CD4-positive, alpha-beta T cell (primary cell): ENCODE measurements around the gene HMOX1. TPM values are rescaled to one million over a fixed set of nuclear protein-coding genes. Genes with fewer than 3 reads are reported as not detected.

Experiments
- ATAC-seq: fragments of 200-7000 bp; cut with Tn5 transposase; one replicate; pipeline ENCODE4 v1.10.0; 2022; ENCODE audit warnings: mild to moderate bottlenecking; ENCODE audit not compliant: poor library complexity
- CTCF ChIA-PET: fragments of 350-600 bp; sonication (Branson Sonifier 250); formaldehyde crosslinking; loops from one replicate; lab custom pipeline; 2021; ENCODE audit warnings: antibody characterized with exemption, inconsistent platforms; lab: Charles Lee
- POLR2A ChIA-PET: fragments of 350-600 bp; sonication (Branson Sonifier 250); formaldehyde crosslinking; loops from one replicate; lab custom pipeline; 2021; ENCODE audit warnings: antibody characterized with exemption, inconsistent platforms; lab: Charles Lee
- DNase-seq, 14 experiments: peaks; one replicate each; pipeline ENCODE4 v3.0.0-alpha.2; 2013 to 2020; ENCODE audit warnings: mixed read lengths in 2 of 14
- H3K27ac ChIP-seq, 2 donors: one replicate each; pipeline versions ENCODE4 v1.5.1 to v1.7.0; 2013; ENCODE audit warnings: low read length in 2 of 2, low read depth in 1 of 2, mild to moderate bottlenecking in 1 of 2
- H3K27me3 ChIP-seq, 2 experiments: 1 replicate in 1 of 2; 2 replicates in 1 of 2; pipeline versions ENCODE4 v1.6.1 to v1.7.0; 2013; ENCODE audit warnings: low read length in 2 of 2, control low read depth in 1 of 2, mild to moderate bottlenecking in 1 of 2, moderate library complexity in 1 of 2; ENCODE audit not compliant: insufficient read depth in 2 of 2, control insufficient read depth in 1 of 2
- H3K36me3 ChIP-seq: one replicate; pipeline ENCODE4 v1.6.1; 2013; ENCODE audit warnings: low read length, control low read depth; ENCODE audit not compliant: insufficient read depth
- H3K4me1 ChIP-seq: one replicate; pipeline ENCODE4 v1.6.1; 2013; ENCODE audit warnings: low read length, control low read depth; ENCODE audit not compliant: insufficient read depth
- H3K4me3 ChIP-seq: one replicate; pipeline ENCODE4 v1.5.1; 2013; ENCODE audit warnings: mild to moderate bottlenecking, low read length, moderate library complexity
- H3K9me3 ChIP-seq, 2 experiments: 1 replicate in 1 of 2; 2 replicates in 1 of 2; pipeline versions ENCODE4 v1.6.1 to v1.7.0; 2013; ENCODE audit warnings: low read length in 2 of 2, mild to moderate bottlenecking in 2 of 2, control low read depth in 1 of 2, moderate library complexity in 1 of 2; ENCODE audit not compliant: control insufficient read depth in 1 of 2, insufficient read depth in 1 of 2
- H3K27ac Mint-ChIP-seq: one replicate; pipeline ENCODE4 v1.8.0; 2020; ENCODE audit warnings: mixed read lengths
- H3K27me3 Mint-ChIP-seq: one replicate; pipeline ENCODE4 v1.8.0; 2021; ENCODE audit warnings: mixed read lengths
- H3K36me3 Mint-ChIP-seq: one replicate; pipeline ENCODE4 v1.8.0; 2021; ENCODE audit warnings: low read depth, mixed read lengths
- H3K4me1 Mint-ChIP-seq: one replicate; pipeline ENCODE4 v1.8.0; 2021; ENCODE audit warnings: low read depth, mixed read lengths
- H3K4me3 Mint-ChIP-seq: one replicate; pipeline ENCODE4 v1.8.0; 2020; ENCODE audit warnings: mild to moderate bottlenecking, mixed read lengths
- H3K9me3 Mint-ChIP-seq: one replicate; pipeline ENCODE4 v1.8.0; 2020; ENCODE audit warnings: mixed read lengths
- intact Hi-C, 2 experiments: fragments of 100-400 bp; cut with DNase I in 1 of 2; cut with micrococcal nuclease in 1 of 2; formaldehyde crosslinking; loops; one replicate each; pipeline versions ENCODE4 v1.15.1 to v1.9.0; 2023 to 2025; cut with DNase I, micrococcal nuclease
- total RNA-seq, 174 experiments: library from RNA in 2 of 174; stranded (reverse) in 2 of 174; gene quantifications; one replicate each; pipeline ENCODE4 v1.2.3 and lab custom pipeline; 2021 to 2026
- TF ChIP-seq, protein P1 (sequence below): fragments of 200-600 bp; IDR thresholded peaks from one replicate; pipeline ENCODE4 v1.8.0; 2022; ENCODE audit warnings: antibody characterized with exemption, mild to moderate bottlenecking

HMOX1 gene
- total RNA-seq, 2 experiments from 2014 or later, result 1.1 to 1.5 TPM

DNA sequence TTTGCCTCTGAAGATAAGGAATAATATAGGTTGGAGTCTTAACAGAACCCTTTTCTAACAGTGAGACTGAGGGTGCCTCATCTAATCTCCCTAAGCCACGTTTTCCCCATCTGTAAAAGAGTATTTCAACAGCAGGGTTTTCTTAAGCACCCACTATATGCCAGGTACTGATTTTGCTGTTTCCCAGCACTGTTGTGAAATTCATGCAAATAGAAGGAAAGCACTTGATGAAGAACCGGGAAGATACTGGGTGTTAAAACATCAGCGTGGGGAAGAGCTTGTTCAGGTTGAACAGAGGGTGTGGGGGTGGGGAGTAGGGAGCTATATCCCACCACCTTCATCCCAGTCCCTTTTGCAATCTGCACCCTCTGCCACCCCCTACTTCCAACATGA, 2.8 kb downstream of the HMOX1 start:
- no peaks in the 10 kb centered on the region for H3K9me3 Mint-ChIP-seq
- ChIA-PET CTCF (no interaction called here), POLR2A (no interaction called here)
- intact Hi-C loops, result no loop called here
- Histone ChIP-seq H3K4me1 (peaks cover 12% of the 10 kb centered on the region), H3K9me3 (no peaks in the 10 kb centered on the region), H3K36me3 (no peaks in the 10 kb centered on the region), H3K4me3 (no peak overlapping the region), H3K27me3 (peaks cover 34 to 36% of the 10 kb centered on the region in 2 experiments), H3K27ac (no peak overlapping the region)
- H3K27me3 Mint-ChIP-seq, result peaks cover 35% of the 10 kb centered on the region
- TF ChIP-seq, protein P1, sequence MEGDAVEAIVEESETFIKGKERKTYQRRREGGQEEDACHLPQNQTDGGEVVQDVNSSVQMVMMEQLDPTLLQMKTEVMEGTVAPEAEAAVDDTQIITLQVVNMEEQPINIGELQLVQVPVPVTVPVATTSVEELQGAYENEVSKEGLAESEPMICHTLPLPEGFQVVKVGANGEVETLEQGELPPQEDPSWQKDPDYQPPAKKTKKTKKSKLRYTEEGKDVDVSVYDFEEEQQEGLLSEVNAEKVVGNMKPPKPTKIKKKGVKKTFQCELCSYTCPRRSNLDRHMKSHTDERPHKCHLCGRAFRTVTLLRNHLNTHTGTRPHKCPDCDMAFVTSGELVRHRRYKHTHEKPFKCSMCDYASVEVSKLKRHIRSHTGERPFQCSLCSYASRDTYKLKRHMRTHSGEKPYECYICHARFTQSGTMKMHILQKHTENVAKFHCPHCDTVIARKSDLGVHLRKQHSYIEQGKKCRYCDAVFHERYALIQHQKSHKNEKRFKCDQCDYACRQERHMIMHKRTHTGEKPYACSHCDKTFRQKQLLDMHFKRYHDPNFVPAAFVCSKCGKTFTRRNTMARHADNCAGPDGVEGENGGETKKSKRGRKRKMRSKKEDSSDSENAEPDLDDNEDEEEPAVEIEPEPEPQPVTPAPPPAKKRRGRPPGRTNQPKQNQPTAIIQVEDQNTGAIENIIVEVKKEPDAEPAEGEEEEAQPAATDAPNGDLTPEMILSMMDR, result no peak
- no peaks in the 10 kb centered on the region for H3K36me3 Mint-ChIP-seq
- H3K4me3 Mint-ChIP-seq, result no peak overlapping the region
- no peak overlapping the region for H3K27ac Mint-ChIP-seq
- DNase-seq, result no peak
- no peak for ATAC-seq
- H3K4me1 Mint-ChIP-seq, result no peaks in the 10 kb centered on the region

DNA sequence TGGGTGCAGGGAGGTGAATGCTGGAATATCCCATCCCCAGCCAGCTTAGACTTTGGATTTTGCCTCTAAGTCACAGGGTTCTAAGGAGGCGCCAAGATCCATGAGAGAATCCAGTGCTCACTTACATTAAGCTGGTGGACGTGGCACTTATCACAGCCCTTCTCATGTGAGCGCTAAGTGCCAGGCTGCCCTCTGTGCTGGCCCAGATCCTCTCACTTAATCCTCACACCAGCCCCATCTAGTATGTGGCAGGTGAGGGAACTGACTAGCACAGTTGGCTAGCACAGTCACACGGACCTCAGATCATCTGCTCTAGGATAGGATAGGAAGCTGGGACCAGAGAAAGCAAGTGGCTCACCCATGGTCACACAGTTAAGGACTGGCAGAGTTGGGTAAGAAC, 3.6 kb downstream of the HMOX1 start:
- no peak overlapping the region for H3K4me3 Mint-ChIP-seq
- intact Hi-C loops, result no loop called here
- no peaks in the 10 kb centered on the region for H3K36me3 ChIP-seq

GRCh38 chr22:35384975-35385588, 4.2 kb downstream of the HMOX1 start:
- CTCF ChIA-PET, result interaction anchor here (0.6 kb wide), 1 partner anchor 137 kb away, joined by 3 read pairs; no protein-coding TSS in a partner anchor
- Mint-ChIP-seq H3K4me3 (no peak overlapping the region), H3K27me3 (peaks cover 35% of the 10 kb centered on the region), H3K9me3 (no peaks in the 10 kb centered on the region), H3K36me3 (no peaks in the 10 kb centered on the region), H3K27ac (no peak overlapping the region), H3K4me1 (no peaks in the 10 kb centered on the region)
- H3K4me3 ChIP-seq, result no peak overlapping the region
- TF ChIP-seq, protein P1, result no peak
- intact Hi-C loops, result no loop called here
- H3K27ac ChIP-seq, result no peak overlapping the region
- peaks cover 12% of the 10 kb centered on the region for H3K4me1 ChIP-seq
- no peaks in the 10 kb centered on the region for H3K9me3 ChIP-seq
- DNase-seq, result no peak
- ATAC-seq, result no peak
- no peaks in the 10 kb centered on the region for H3K36me3 ChIP-seq
- peaks cover 32 to 36% of the 10 kb centered on the region in 2 experiments for H3K27me3 ChIP-seq
- POLR2A ChIA-PET, result no interaction called here

More for the DNA sequence above, 3.6 kb downstream of the HMOX1 start:
- ChIA-PET CTCF (interaction anchor here (0.6 kb wide), 1 partner anchor 136 kb away, joined by 3 read pairs; no protein-coding TSS in a partner anchor), POLR2A (no interaction called here)
- Mint-ChIP-seq H3K27ac (no peak overlapping the region), H3K4me1 (no peaks in the 10 kb centered on the region), H3K9me3 (no peaks in the 10 kb centered on the region), H3K36me3 (no peaks in the 10 kb centered on the region), H3K27me3 (peaks cover 35% of the 10 kb centered on the region)
- H3K27ac ChIP-seq, result no peak overlapping the region
- H3K4me3 ChIP-seq, result no peak overlapping the region
- no peak for DNase-seq
- no peaks in the 10 kb centered on the region for H3K9me3 ChIP-seq
- peaks cover 12% of the 10 kb centered on the region for H3K4me1 ChIP-seq
- ATAC-seq, result no peak
- TF ChIP-seq, protein P1, result no peak
- peaks cover 34 to 36% of the 10 kb centered on the region in 2 experiments for H3K27me3 ChIP-seq
